ENCODE measurements around the gene PCIF1.

The PCIF1 gene

DNA sequence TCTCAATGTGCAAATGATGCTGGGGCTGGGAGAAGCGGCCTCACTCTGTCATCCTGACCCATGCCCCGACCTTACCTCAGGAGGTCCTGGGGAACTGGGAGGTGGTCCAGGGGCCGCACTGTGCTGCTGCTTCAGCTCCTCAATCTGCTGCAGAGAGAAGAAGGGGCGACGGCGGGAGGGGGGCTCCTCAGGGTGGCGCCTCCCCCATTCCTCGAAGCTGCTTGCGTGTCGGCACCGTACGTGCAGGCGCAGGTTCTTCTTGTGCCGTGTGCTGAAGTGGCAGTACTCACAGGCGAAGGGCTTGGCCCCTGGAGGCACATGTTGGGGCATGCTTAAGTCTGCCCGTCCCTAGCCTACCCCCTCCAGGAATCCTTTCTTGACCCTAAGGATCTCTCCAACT, 24.6 kb downstream of the PCIF1 start:
- TF ChIP-seq, protein P1, sequence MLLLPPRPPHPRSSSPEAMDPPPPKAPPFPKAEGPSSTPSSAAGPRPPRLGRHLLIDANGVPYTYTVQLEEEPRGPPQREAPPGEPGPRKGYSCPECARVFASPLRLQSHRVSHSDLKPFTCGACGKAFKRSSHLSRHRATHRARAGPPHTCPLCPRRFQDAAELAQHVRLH (tag by site-specific recombination; IDR thresholded peaks at IDR 0.05) = no peak
- TF ChIP-seq FEZF1 (tag by site-specific recombination; IDR thresholded peaks at IDR 0.05) = no peak
- no peak for TF ChIP-seq ZNF624 (tag by site-specific recombination; IDR thresholded peaks at IDR 0.05)
- TF ChIP-seq TCF7L2 (IDR thresholded peaks at IDR 0.05; ENCODE audit: borderline replicate concordance, low read depth, low read length) = no peak
- POLR2A ChIA-PET = no interaction called here
- H3K4me3 ChIP-seq (ENCODE audit: low read depth, low read length) = no peak overlapping the region
- CTCF ChIA-PET = interaction anchor here (0.6 to 2.6 kb wide), 3 partner anchors 11 to 165 kb away, joined by 3 to 26 read pairs (median 4); no protein-coding TSS in a partner anchor
- H3K27ac ChIP-seq (ENCODE audit: extremely low read depth, low read depth, low read length) = no peak overlapping the region
- peaks cover 8 to 86% of the 10 kb centered on the region in 2 experiments; a peak in 2 of 3 replicates for H3K36me3 ChIP-seq (ENCODE audit: control insufficient read depth in 2 of 2, insufficient read depth in 1 of 2, low read length in 2 of 2)
- no peaks in the 10 kb centered on the region for H3K4me1 ChIP-seq (ENCODE audit: control insufficient read depth, insufficient read depth, low read length)
- H3K9me3 ChIP-seq (ENCODE audit: control insufficient read depth, insufficient read depth, low read depth, low read length) = no peaks in the 10 kb centered on the region

GRCh38 chr20:45959956-45960630, 25.6 kb downstream of the PCIF1 start:
- no peaks in the 10 kb centered on the region for H3K4me1 ChIP-seq (ENCODE audit: control insufficient read depth, insufficient read depth, low read length)
- H3K9me3 ChIP-seq (ENCODE audit: control insufficient read depth, insufficient read depth, low read depth, low read length) = no peaks in the 10 kb centered on the region
- TF ChIP-seq ZBTB17 (tag by site-specific recombination; IDR thresholded peaks at IDR 0.05) = no peak
- no peak for TF ChIP-seq ZNF354C (tag by site-specific recombination; IDR thresholded peaks at IDR 0.05; ENCODE audit: borderline replicate concordance, low read depth)
- no peak for TF ChIP-seq ZNF639 (tag by site-specific recombination; IDR thresholded peaks at IDR 0.05)
- TF ChIP-seq, protein P2, sequence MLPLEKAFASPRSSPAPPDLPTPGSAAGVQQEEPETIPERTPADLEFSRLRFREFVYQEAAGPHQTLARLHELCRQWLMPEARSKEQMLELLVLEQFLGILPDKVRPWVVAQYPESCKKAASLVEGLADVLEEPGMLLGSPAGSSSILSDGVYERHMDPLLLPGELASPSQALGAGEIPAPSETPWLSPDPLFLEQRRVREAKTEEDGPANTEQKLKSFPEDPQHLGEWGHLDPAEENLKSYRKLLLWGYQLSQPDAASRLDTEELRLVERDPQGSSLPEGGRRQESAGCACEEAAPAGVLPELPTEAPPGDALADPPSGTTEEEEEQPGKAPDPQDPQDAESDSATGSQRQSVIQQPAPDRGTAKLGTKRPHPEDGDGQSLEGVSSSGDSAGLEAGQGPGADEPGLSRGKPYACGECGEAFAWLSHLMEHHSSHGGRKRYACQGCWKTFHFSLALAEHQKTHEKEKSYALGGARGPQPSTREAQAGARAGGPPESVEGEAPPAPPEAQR (tag by site-specific recombination; IDR thresholded peaks at IDR 0.05) = no peak
- no peak for TF ChIP-seq ZNF10 (tag by site-specific recombination; IDR thresholded peaks at IDR 0.05)
- TF ChIP-seq ZNF202 (tag by site-specific recombination; IDR thresholded peaks at IDR 0.05; ENCODE audit: borderline replicate concordance) = no peak
- TF ChIP-seq ZBTB11 (tag by site-specific recombination; conservative IDR thresholded peaks at IDR 0.05; ENCODE audit: low read depth) = no peak
- TF ChIP-seq ZNF391 (tag by site-specific recombination; IDR thresholded peaks at IDR 0.05; ENCODE audit: borderline replicate concordance, low read depth) = no peak
- no peak for TF ChIP-seq ZNF561 (tag by site-specific recombination; IDR thresholded peaks at IDR 0.05; ENCODE audit: borderline replicate concordance)
- no peak for TF ChIP-seq MEIS1 (CRISPR knock-in tag; IDR thresholded peaks at IDR 0.05; ENCODE audit: borderline replicate concordance)
- TF ChIP-seq SCRT2 (tag by site-specific recombination; IDR thresholded peaks at IDR 0.05) = no peak
- TF ChIP-seq, protein P1 (tag by site-specific recombination; IDR thresholded peaks at IDR 0.05) = no peak
- TF ChIP-seq ZBTB7A (tag by site-specific recombination; IDR thresholded peaks at IDR 0.05; ENCODE audit: low read depth) = no peak
- TF ChIP-seq ZNF623 (tag by site-specific recombination; IDR thresholded peaks at IDR 0.05) = no peak
- TF ChIP-seq ZNF311 (tag by site-specific recombination; IDR thresholded peaks at IDR 0.05; ENCODE audit: borderline replicate concordance) = no peak
- TF ChIP-seq ZNF155 (tag by site-specific recombination; IDR thresholded peaks at IDR 0.05) = no peak
- no peak for TF ChIP-seq ZNF549 (tag by site-specific recombination; IDR thresholded peaks at IDR 0.05)
- no peak for TF ChIP-seq ZNF514 (tag by site-specific recombination; IDR thresholded peaks at IDR 0.05)
- no peak for TF ChIP-seq ZNF174 (tag by site-specific recombination; IDR thresholded peaks at IDR 0.05)
- TF ChIP-seq ZBTB10 (tag by site-specific recombination; IDR thresholded peaks at IDR 0.05) = no peak
- CTCF ChIA-PET = interaction anchor here (0.6 to 2.6 kb wide), 5 partner anchors 10 to 165 kb away, joined by 3 to 26 read pairs (median 5); no protein-coding TSS in a partner anchor
- H3K36me3 ChIP-seq (ENCODE audit: control insufficient read depth in 2 of 2, insufficient read depth in 1 of 2, low read length in 2 of 2) = peaks cover 4 to 93% of the 10 kb centered on the region in 2 experiments; a peak in 2 of 3 replicates
- no peak overlapping the region for H3K27ac ChIP-seq (ENCODE audit: extremely low read depth, low read depth, low read length)
- H3K4me3 ChIP-seq (ENCODE audit: low read depth, low read length) = no peak overlapping the region
- POLR2A ChIA-PET = interaction anchor here (1.5 to 2.0 kb wide), 2 partner anchors 9 to 26 kb away, joined by 5 to 15 read pairs; partner anchors contain the start of gene PCIF1

Data from HEK293 (cell line).